ENCODE data around the gene CCDC159.

GRCh38 chr19:11324079-11324661 is 22.1 kb upstream of the CCDC159 start:
- no peak for TF ChIP-seq POLR2A (IDR thresholded peaks at IDR 0.05)
- TF ChIP-seq CTCF (IDR thresholded peaks at IDR 0.05): no peak

Measured in testis (tissue), 2 donors.